Muscle of back (tissue), 11 donors: ENCODE results near the gene APOO. TPM values are rescaled to one million over a fixed set of nuclear protein-coding genes. Genes with fewer than 3 reads are reported as not detected.
"Not testable (repeated sequence)": the region's sequence is repeated elsewhere in the genome, so short reads cannot be mapped to it uniquely, and the experiment has no call there.

ENCODE experiments used
- DNase-seq, 3 donors: peaks; one replicate each; pipeline versions ENCODE4 v3.0.0 to v3.0.0-alpha.2; 2013
- polyA plus RNA-seq, 10 donors: library from polyadenylated mRNA; unstranded; fragments of 120-200 nt; gene quantifications; one replicate each; pipeline ENCODE4 v1.2.1, GENCODE V29; 2013; ENCODE audit not compliant: insufficient read length in 10 of 10

APOO gene
- polyA plus RNA-seq, 10 donors, result 16.3 to 21.3 (median 18.3) TPM

GRCh38 chrX:23908219-23909004, 674 bp upstream of the APOO start:
- peak in 1 of 3 donors; percentile 49 for DNase-seq

GRCh38 chrX:23907111-23907497, 634 bp downstream of the APOO start:
- no peak for DNase-seq

GRCh38 chrX:23904096-23904495, 3.6 kb downstream of the APOO start:
- DNase-seq, result no peak

- peak; percentile 54 to 76 (median 70) for DNase-seq
These were observed 5.3 kb downstream of the APOO start for GRCh38 chrX:23902419-23902818.

GRCh38 chrX:23901805-23902204, 5.9 kb downstream of the APOO start:
- peak; percentile 48 to 78 (median 56) for DNase-seq

GRCh38 chrX:23901060-23901459, 6.7 kb downstream of the APOO start:
- no peak for DNase-seq

GRCh38 chrX:23900220-23900797, 7.4 kb downstream of the APOO start:
- DNase-seq, result no peak

- no peak for DNase-seq
These were observed 9.3 kb downstream of the APOO start for GRCh38 chrX:23898412-23898959.

- DNase-seq, result no peak
These were observed 10.8 kb downstream of the APOO start for GRCh38 chrX:23896981-23897380.

GRCh38 chrX:23896539-23896938, 11.2 kb downstream of the APOO start:
- not testable (repeated sequence) for DNase-seq

- not testable (repeated sequence) for DNase-seq
These were observed 12.7 kb downstream of the APOO start for GRCh38 chrX:23894993-23895392.

GRCh38 chrX:23890933-23891332, 16.8 kb downstream of the APOO start:
- no peak for DNase-seq

- DNase-seq, result peak in 1 of 3 donors; percentile 26
These were observed 18.7 kb downstream of the APOO start for GRCh38 chrX:23888887-23889501.

- no peak for DNase-seq
These were observed 19.8 kb downstream of the APOO start for GRCh38 chrX:23887918-23888317.

- no peak for DNase-seq
These were observed 20.3 kb downstream of the APOO start for GRCh38 chrX:23887451-23887850.

GRCh38 chrX:23885803-23886202, 21.9 kb downstream of the APOO start:
- no peak for DNase-seq

- DNase-seq, result peak in 1 of 3 donors; percentile 49
These were observed 23.2 kb downstream of the APOO start for GRCh38 chrX:23884427-23885024.

- DNase-seq, result peak in 1 of 3 donors; percentile 49
These were observed 23.9 kb downstream of the APOO start for GRCh38 chrX:23883737-23884354.

GRCh38 chrX:23879380-23880090, 28.2 kb downstream of the APOO start:
- DNase-seq, result no peak

GRCh38 chrX:23871905-23872546, 35.7 kb downstream of the APOO start:
- DNase-seq, result peak in 1 of 3 donors; percentile 10

- no peak for DNase-seq
These were observed 37.7 kb downstream of the APOO start for GRCh38 chrX:23870041-23870440.
